IPS DF 19.7 (cell line): ENCODE data around the gene ST6GALNAC3.
"Not testable (repeated sequence)": the region's sequence is repeated elsewhere in the genome, so short reads cannot be mapped to it uniquely, and the experiment has no call there.

Source experiments
- DNase-seq: peaks from one replicate; pipeline ENCODE4 v3.0.0-alpha.2; 2013; ENCODE audit warnings: low read depth, low spot score

The ST6GALNAC3 gene

DNA sequence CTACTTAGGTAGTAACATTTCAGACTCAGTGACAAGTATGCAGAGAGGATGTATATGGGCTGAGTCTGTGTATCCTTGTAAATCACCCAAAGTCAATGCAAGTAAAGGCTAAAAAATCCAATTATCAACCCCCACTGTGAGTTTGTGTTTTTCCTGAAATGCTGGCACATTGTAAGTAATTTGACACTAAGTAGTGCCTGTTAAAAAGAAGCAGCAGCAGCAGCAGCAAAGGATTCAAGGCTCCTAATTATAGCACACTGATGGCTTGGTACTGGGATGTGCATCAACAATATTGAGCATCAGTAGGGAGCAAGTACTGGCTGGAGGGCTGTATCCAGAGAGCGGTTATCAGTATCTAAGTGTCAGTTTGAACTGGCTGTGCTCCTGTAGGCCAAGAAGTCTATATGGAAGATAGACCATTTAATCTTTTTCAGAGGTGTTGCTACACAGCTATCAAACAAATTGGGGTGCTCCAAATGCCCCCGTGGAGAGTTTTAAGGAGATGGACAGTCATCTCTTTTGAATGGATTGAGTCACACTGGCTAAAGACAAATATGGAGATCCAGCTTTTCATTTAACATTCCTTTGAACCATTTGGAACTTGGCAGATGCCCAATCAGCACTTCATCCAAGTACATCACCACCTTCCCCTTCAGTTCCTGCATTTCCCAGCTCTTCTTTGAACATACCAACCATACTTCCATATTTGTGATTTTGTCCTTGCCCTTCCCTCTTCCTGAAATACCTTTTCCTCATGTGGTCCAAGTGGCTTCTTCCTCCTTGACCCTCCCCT is 551.5 kb downstream of the ST6GALNAC3 start:
- DNase-seq = no peak

DNA sequence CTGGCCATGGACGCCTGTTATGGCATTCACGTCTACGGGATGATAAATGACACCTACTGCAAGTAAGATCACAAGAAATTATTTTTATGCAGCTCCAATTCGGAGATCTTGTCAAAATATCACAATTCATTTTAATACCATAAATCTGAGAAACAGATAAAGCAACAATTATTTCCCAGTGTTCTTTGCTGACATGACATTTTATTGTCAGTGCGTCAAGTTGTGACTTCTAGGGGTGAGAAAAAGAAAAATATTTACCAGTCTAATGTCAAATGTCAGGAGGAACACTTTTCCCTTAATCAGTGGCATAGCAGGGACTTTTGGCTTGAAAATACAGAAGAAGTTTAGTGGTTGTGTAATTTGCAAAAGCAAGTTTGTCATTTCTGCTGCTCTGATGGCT is 553.0 kb downstream of the ST6GALNAC3 start:
- no peak for DNase-seq

DNA sequence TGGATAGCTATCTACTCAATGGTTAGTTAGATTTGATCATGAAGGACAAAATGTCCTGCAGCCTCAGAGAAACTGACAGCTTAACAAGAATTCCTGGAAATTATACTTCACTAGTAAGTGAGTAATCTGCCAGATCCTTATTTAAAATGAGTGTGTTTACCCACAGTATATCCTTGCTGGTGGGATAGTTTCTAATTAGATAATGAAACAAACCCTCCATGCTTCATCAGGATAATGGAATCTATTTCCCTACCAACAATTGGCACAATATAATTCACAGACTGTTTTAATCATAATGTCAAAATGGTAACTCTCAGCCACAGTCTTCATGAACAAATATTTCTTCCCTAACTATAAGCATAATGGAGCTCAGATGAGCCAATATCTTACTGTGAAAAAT is 553.4 kb downstream of the ST6GALNAC3 start:
- no peak for DNase-seq

DNA sequence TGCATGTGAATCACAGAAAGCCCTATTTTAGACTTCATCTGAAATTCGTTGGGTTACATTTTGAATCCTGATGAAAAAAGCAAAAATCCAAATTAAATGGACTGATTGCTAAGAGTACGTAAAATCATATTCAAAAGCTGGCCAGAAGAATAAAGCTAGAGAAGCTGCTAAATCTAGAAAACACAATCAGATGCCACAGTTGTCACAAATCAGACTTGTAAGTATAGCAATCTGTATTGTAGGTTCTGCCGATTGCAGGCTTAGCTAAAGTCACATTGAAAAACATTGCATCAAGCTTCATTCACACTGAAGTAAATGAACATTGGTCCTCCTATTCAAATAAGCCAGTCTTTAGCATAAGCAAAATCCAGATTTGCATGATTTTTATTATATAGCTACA is 557.6 kb downstream of the ST6GALNAC3 start:
- DNase-seq = no peak

DNA sequence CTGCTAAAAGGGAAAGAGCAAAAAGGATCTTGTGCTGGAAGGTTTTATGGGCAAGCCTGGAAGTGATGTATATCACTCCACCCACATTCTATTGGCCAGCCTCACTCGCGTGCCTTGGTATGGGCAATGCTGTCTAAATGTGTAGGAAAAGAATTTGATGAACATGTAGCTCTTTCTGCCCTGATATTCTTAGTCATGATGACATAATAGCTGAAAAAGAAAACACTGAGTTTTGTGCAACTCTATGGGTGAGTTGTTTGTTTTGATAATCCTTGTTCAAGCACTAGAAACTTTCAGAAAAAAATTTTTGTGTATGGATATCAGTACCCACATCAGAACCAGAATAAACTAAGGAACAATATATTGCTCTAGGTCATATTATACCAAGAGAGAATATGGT is 561.2 kb downstream of the ST6GALNAC3 start:
- DNase-seq = no peak

DNA sequence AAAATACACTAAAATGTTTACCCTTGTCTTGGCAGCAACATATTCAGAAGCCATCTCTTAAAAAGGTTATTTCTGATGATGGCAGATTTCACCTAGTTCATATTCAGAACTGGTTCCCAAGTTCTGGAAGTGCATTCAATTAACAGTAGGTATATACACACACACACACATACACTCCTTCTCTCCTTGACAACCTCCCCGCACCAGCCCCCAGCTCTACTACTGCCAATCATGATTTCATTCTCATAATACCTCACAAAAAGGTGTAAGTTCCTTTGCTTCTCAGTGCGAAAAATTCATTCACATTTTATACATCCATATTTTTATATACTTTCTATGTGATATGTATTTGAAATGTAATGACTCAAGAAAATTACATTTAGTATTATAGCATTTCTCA is 564.6 kb downstream of the ST6GALNAC3 start:
- DNase-seq = no peak

DNA sequence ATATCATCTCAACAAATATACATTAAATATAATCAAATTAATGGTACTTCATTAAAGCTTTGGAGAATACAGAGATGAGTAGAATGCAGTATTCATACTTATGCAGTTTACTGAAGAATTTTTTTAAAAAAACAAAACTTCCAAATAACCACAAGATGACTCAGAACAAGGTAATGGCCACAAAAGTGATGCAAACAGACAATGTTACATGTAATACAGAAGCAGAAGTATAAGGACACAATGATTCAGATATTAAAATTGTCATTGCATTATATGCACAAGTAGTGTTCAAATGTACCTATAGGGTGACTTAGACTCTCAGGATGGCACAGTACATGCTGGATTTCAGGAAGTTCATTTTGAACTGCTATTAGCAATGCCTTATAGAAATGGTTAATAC is 565.5 kb downstream of the ST6GALNAC3 start:
- no peak for DNase-seq

DNA sequence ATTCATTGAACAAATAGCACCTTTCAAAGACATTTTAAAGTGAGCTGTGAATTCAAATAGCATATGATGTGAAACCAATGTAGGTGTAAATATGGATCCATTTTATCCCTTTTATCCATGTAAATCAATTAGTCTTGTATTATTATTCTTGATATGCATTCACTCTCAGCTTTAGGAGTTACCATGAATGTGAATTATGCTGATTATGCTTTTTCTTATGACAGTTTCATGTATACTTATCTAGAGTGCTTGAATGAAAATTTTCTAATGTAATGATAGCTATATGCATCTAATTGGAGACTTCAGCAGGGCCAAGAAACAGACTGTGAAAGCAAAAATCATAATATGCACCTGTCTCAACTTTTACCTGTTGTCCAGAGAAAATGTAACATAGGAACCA is 566.2 kb downstream of the ST6GALNAC3 start:
- DNase-seq = no peak

DNA sequence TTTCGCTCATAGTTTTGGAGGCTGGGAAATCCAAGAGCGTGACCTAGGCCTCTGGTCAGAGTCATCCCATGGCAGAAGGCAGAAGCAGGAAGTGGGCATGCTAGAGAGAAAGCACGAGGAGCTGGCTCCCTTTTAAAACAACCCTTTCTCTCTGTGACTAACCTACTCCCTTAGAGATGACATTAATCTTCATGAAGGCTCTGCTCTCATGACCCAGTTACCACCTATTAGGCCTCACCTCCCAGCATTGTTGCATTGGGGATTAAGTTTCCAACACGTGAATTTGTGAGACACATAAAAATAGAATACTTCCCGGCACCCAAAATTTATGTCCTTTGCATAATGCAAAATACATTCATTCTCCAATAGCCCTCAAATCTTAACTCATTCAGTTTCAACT is 569.6 kb downstream of the ST6GALNAC3 start:
- no peak for DNase-seq

DNA sequence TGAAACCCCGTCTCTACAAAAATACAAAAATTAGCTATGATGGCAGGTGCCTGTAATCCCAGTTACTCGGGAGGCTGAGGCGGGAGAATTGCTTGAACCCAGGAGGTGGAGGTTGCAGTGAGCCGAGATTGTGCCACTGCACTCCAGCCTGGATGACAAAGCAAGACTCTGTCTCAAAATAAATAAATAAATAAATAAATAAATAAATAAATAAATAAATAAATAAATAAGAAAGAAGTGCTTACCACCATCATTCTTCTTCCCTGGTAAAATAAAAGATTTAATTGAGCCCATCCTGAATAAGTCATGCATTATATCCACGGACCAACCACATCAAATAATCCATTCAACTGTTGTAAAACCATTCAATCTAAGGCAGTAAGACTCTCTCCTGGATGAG is 578.3 kb downstream of the ST6GALNAC3 start:
- not testable (repeated sequence) for DNase-seq

DNA sequence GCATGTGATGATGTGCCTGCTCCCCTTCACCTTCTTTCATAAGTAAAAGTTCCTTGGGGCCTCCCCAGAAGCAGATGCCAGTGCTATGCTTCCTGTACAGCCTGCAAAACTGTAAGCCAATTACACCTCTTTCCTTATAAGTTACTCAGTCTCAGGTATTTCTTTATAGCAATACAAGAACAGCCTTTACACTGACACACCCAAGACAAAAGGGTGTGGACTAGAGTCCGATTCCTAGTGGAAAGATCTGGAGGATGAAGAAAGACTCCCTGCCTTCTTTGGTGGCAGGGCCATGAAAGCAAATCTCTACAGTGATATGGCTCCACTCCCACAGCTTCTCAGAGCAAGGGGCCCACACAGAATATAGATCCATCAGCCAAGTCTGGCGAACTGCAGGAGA is 583.1 kb downstream of the ST6GALNAC3 start:
- no peak for DNase-seq

DNA sequence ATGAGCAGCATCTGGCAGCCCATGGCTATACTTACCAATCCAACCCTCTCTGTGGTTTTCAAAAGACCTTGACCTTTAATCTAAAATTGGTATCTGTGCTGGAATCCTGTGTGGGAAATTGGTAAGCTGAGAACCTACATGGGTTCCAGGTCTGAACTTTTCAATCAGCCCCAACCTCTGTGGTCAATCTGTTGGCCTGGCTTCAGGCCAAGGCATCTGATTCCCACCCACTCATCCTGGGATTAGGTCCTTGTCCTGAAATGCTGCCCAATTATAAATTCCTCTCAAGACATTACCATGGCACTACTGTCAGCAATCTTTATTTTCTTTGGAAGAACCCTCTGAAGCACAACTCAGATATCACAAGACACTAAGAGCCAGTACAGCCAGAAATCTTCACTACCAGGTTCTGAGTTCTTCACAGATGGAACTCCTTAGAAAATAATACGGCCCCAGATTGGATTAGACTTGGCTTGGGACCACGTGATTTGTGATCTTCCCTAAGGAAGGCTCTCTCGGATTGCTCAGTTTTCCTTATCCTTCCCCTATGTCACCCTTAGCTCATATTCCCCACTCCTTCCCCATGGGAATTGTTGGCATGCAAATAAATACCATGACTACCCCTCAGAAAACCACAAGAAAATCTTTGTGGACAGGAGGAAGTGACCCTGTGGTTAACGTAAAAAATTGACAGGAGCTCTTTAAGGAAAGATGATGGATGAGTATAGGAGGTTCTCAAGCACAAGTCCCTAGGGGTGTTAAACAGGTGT is 584.8 kb downstream of the ST6GALNAC3 start:
- no peak for DNase-seq

DNA sequence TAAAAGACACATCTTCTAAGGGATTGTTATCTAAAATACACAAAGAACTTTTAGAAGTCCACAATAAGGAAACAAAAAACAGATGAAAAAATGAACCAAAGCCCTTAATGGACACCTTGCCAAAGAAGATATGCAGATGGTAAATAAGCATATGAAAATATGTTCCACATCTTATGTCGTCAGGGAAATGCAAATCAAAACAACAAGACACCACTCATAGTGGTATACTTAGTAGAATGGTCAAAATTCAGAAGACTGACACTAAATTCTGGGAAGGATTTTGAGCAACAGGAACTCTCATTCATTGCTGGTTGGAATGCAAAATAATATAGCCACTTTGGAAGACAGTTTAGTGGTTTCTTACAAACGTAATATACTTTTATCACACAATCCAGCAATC is 587.0 kb downstream of the ST6GALNAC3 start:
- DNase-seq = no peak

DNA sequence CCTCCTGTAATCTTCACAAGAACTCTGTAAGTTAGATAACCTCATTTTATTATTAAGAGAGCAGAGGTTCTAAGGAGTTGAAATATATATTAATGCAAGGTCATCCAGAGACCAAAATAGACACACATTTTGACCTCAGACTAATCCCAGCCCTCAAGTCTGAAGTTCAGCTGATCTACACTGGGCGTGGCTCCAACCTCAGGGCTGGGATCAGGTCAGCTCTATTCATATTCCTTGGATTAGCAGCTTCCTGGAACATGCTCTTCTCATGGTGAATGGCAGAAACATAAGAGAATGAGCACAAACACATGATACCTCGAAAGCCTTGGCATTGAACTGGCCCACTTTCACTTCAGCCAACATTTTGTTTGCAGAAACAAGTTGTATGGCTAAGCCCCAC is 592.0 kb downstream of the ST6GALNAC3 start:
- DNase-seq = no peak

DNA sequence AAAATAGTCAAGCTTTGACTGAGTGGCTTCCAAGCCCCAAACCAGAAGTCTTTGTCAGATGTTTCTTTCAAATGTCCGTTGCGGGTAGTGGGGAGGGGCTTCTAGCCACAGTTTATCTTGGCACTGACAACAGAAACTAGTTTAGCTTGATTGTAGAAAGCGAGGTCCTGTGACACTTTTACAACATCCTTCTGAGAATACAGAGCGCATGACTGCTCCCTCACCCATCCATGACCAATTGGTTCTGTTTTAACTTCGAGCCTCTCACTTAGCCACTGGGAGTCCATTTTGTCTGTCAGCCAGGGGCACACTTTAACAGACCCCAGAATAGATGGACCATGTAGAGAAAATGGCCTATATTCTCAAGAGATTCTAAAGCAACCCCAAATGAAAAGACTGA is 593.5 kb downstream of the ST6GALNAC3 start:
- no peak for DNase-seq

DNA sequence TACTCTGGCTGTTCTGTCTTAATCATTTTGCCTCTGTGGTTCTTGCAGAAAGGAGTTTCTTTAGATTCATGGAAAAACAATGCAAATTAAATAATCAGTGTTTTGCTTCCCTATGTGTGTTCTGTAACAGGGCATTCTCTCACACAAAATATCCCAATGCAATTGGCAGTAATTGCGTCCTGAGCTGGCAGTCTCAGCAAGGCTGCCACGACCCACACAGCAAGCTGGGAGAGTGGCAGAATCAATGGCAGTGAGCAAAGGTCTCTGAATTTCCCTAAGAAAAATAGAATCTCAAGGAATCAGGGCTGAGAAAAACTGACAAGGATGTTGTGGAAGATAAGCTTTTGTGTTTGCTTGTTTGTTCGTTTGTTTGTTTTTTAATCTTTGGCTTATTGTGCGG is 594.6 kb downstream of the ST6GALNAC3 start:
- DNase-seq = no peak

DNA sequence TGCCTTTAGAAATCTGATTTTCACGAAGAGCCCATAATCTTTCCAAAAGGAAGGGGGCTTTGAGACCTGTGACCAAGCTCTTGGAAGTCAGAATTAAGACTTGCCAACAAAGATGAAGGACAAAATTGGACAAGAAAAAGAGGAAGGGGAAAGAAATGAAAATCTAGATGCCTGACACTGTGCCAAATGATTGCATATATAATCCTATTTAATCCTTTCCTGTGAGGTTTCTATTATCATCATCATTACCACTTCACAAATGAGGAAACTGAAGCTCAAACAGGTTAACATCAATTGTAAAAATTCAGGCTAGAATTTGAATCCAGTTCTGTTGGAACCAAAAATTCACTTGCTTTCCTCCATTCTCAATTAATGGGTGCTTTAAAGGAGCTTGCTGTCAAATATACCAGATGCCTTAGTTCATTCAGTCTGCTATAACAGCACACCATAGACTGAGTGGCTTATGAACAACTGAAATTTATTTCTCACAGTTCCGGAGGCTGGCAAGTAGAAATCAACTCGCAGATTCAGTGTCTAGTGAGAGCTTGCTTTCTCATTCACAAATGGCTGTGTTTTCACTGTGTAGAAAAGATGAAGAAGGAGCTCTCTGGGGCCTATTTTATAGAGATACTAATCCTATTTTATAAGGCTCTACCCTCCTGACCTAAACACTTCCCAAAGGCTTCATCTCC is 595.2 kb downstream of the ST6GALNAC3 start:
- DNase-seq = no peak

DNA sequence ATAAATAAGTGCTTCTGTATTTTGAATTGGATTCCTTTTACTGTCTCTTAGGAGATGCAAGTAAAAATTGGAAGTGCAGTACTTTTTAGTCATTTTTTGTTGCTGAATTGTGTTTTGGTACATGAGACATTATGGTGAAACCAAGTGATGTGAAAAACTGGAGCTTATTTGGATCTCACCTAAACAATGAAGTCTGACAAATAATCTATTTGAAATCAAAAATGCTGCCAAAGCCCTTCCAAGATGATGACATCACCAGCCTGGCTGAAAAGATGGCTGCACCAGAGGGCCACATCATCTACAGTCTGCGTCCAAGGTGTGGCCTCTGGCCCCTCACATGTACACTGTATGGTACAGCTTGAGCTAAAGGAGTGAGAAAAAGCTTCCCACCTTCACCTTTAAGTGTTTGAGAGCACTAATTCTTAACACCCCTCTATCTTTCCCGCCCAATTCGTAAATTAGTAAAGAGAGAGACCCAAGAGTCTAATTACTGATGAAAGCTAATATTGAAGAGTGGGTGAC is 600.2 kb downstream of the ST6GALNAC3 start:
- DNase-seq = no peak

DNA sequence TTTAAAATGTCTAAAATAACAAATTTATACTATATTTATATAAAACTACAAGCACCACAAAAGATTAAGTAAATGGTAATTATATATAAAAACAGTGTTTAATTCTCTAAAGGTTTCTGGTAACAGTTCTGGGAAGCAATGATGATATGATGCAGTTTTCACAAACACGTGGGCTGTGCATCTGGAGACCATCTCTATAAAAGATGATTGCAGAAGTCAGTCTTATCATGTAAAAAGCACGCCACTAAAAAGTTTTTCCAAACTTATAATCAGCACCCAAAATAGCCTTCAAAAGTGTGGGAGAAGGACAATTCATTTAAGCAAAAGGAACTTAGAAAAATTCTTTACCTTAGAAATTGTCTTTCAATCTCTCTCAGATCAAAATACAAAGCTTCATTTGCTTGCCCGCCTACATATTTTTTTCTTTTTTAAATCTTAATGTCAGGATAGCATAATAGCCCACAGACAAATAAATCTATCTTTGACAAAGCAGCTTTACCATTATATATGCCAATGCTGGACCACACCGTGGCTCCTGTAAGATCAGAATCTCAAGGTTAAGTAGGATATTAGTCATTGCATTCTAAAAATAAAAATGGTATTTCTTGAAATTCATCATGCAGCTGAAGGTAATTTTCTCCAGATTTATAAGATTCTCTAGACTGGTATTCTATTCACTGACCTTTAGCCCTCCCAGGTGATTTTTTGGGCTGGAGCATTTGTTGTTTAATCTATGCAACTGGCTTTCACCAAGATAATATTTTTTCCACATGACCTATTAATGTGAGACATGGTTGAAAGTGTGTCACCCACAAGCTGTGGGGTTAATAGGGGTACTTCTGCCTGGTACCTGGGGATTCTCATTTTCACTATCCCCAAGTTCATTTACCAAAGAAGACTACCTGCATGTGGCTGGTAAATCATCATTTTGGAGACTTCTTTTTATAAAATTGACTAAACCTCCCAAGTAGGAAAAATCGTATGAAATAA is 603.2 kb downstream of the ST6GALNAC3 start:
- no peak for DNase-seq

DNA sequence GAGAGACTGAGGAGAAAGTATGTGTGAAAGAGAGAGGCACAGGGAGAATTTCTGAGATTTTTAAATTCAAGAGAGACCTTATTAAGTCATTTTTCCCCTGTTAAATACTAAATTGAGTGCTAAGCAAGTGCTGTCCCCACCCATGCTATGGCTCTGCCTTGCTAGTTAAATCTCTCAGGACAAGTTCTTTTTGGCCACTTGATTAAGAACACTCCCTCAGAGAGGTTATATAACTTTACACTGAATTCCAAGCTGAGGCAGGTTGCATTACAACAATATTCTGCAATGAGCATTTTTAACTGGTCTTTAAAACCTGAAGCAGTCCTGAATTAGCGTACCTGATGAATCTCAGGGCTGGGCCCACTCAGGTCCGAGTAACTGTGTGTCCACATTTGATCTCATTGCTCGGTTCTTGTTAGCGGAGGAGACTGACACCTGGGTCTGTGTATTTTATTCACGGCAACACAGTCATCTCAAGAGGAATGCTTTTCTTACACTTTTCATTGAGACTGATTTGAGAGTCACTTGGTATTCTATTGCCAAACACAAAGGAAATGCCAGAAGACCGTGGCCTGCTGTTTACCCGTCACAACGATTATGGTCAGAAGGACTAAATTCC is 605.1 kb downstream of the ST6GALNAC3 start:
- DNase-seq = no peak

DNA sequence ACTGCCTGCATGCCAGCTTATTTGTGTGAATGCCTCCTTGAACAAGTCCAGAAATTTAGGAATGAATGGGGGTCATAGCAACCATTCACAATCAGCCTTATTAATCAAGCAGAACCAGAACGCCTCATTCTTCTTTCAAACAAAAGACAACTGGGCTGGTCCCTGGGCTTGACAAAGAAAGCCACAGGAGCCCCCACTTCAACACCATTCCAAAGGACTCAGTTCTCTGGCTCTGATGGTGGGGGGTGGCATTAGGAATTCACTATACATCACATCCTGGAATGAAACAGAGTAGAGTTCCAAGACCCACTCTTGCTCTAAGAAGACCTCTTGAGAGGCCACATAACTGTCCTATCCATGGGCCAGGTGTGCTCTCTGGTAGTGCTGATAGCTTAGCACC is 606.1 kb downstream of the ST6GALNAC3 start:
- no peak for DNase-seq
